GM21786 (cell line): ENCODE data around the gene TAF3.

Source experiments
- ATAC-seq: cut with Tn5 transposase; IDR thresholded peaks from one replicate; pipeline ENCODE4 v1.9.1; 2021; ENCODE audit not compliant: unreplicated experiment

TAF3 gene

GRCh38 chr10:7928536-7928935 lies 110.2 kb downstream of the TAF3 start:
- ATAC-seq = no peak

DNA sequence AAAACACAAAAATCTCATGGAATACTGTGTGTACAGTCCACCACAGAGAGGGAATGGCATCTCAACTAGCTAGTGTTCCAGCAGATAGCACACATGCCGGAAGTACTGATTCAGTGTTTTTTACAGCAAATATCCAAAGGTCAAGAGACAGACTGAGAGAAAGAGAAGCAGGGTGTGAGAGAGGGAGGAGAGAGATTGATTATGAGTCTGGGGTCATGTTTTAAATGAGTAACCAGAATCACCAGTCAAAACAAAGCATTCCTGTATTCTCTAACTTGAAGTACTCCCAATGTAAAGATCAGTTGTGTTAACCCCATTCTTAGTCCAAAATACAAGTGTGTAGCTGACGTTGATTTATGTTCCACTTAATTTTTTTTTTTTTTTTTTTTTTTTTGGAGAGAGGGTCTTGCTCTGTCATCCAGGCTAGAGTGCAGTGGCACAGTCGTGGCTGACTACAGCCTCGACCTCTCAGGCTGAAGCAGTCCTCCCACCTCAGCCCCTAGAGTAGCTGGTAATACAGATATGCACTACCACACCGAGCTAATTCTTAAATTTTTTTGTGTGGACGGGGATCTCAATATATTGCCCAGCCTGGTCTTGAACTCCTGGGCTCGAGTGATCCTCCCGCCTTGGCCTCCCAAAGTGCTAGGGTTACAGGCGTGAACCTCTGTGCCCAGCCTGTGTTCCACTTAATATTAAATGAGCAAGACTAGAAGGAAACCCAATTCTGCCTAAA lies 114.2 kb downstream of the TAF3 start:
- no peak for ATAC-seq

- ATAC-seq = no peak
These were observed 115.0 kb downstream of the TAF3 start for GRCh38 chr10:7933262-7933661.

DNA sequence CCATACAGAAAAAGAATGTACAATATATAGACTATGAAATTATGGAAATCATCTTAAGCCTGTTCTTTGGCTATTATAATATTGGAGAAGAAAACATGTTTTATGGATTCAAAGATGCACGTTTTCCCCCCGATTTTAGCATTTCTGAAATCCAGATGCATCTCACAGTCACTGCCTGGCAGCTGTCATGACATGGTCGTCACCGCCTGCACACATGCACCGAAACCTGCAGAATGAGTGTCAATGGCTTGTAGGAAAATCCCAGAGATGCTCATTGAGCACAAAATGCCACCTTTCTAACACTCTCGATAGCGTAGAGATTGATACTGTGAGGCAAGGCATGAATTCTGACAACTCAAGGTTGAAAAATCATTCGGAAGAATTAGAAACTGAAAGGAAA lies 115.5 kb downstream of the TAF3 start:
- ATAC-seq = no peak

GRCh38 chr10:7937315-7937945 lies 119.1 kb downstream of the TAF3 start:
- ATAC-seq = no peak

GRCh38 chr10:7941576-7941975 lies 123.3 kb downstream of the TAF3 start:
- ATAC-seq = no peak

DNA sequence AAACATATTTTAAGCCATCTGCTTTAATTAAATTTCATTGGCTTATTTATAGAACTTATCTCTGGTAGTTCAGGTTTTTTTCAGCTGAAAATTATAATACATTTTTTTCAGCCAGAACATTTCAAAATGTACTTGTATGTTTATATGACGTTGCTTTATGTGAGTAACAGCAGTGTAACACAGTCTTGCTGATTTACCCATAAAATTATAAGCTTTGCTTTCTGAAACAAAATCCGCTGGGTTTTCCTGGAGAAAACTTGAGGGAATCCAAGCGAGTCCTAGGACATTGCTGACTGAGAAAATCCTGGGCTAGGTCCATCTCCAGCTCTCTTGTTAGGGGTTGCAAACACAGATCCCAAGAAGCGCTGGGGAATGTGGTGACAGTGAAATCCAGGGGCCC lies 124.0 kb downstream of the TAF3 start:
- no peak for ATAC-seq

GRCh38 chr10:7942859-7943258 lies 124.6 kb downstream of the TAF3 start:
- no peak for ATAC-seq

GRCh38 chr10:7944215-7944480 lies 125.8 kb downstream of the TAF3 start:
- ATAC-seq = no peak

DNA sequence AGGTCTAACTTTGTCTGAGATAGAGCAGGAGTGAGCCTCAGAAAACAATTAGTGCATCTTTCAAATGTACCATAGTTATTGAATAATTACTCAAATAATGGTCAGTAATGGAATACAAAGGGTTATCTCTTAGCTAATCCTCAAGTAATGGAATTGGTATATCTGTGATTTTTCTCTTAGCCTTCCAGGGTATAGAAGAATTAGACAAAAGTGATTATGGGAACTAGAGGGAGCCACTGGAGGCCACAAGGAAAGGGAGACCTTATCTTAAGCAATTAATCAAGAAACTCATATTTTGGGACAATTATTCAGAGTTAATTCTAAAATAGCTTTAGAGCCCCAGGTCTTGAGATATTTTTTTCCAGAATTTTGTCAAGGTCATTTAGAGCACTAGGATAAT lies 126.2 kb downstream of the TAF3 start:
- no peak for ATAC-seq

- ATAC-seq = no peak
These were observed 126.7 kb downstream of the TAF3 start for GRCh38 chr10:7945034-7945433.

DNA sequence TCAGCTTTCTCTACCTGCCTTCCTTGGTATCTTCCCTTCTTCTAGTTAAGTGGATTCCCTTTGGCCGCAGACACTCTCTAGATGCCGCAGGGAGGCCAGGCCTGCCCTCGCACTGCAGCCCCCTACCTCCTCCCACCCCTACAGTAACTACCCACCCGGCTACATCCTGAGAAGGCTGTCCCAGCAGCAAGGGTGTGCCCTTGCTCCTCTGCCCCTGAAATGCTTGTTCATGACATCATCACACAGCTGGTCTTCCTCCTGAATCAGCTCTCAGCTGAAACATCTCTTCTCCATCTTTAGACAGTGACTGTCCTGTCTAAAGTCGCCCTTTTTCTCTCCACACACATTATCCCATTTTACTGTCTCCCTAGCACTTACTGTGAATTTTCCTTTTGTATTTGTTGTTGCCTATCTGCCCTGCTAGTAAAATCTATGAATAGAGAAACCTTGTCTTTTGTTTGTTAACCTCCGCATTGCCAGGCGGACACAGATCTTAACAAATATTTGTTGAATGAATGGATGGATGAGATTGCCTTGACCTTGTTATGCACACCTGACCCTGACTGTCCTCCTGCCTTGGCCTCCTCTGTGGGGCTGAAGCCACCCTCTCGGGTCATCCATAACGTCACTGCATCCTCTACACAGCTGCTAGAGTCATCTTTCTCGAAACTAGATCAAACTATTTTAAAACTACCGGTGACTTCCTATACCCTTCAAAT lies 127.3 kb downstream of the TAF3 start:
- no peak for ATAC-seq

DNA sequence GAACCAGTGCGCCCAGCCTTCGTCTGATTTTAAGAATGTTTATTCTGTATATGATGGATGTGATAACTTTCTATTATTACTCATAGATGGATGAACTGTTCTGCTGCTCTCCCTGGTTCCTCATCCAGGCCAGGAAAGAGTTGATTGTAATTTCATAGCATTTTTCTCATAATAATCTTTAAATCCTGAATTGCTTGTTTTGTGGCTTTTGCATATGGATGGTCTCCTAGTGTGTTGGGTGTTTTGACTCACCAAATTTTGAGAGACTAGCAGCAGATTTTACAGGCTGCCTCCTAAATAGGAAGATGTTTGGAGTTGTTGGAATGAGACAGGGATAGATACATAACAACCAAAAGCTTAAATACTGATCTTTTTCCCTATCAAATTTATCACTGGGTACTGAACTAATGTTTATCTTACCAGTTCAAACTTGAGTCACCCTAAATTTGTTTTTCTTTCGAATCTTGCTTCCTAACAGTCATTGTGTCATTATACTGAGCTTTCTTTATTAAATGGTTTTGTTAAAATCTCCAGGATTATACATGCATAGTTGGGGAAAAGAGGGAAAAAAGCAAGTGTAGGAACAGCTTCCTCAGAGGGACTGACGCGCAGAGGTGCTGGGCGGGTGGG lies 130.2 kb downstream of the TAF3 start:
- ATAC-seq = no peak

- ATAC-seq = no peak
These were observed 132.9 kb downstream of the TAF3 start for GRCh38 chr10:7950981-7951847.

DNA sequence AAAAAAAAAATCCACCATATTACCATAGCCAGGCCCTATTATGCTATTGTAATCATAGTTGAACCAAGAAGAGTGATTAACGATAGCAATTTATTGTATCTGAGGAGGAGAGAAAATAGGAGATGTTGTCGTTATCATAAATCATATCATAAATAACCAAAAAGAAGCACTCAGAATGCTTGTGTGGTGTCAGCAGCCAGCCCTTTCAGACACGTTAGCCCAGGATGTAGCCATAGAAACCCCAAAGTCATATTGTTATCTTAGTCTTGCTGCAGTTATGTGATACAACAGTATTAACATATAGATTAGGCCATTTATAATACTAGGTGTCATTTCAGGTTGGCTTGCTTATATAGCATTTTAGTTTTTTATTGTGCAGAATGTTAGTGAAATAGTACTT lies 134.0 kb downstream of the TAF3 start:
- ATAC-seq = no peak

- ATAC-seq = no peak
These were observed 135.1 kb downstream of the TAF3 start for GRCh38 chr10:7953447-7953846.

- ATAC-seq = no peak
These were observed 137.1 kb downstream of the TAF3 start for GRCh38 chr10:7955446-7955845.

DNA sequence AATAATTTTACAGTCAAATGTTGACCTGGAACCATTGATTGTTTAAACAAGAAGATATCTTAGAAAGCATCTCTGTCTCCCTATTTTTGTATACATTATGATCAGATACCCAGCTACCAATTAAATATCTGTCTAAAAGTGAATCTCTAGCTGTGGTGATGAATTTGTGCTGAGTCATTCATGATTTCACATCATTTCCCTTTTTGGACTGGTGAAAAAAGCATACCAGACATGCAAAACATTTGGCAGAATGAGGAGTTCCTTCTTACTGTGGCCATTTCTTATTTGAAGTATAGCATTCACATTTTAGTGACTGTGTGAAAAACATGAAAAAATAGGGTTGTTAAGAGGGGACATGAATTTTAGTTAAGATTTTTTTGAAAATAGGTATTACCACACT lies 138.2 kb downstream of the TAF3 start:
- ATAC-seq = peak; percentile 82

GRCh38 chr10:7957591-7957990 lies 139.3 kb downstream of the TAF3 start:
- no peak for ATAC-seq

DNA sequence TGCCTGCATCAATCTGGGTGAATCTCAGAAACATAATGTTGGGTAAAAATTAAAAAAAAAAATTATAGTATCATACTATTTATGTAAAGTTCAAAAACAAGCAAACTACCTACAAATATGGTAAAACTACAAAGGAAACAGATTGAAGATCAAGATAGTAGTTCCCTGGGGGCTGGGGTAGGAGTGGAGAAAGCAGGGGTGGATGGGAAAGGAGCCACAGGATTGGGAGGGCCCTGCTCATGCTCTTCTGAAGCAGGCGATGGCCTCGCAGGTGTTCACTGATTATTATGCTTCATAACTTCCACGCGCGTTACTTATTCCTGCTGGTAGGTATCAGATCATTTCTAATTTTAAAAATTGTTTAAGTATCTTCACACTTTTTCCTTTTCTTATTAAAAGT lies 140.1 kb downstream of the TAF3 start:
- ATAC-seq = no peak

DNA sequence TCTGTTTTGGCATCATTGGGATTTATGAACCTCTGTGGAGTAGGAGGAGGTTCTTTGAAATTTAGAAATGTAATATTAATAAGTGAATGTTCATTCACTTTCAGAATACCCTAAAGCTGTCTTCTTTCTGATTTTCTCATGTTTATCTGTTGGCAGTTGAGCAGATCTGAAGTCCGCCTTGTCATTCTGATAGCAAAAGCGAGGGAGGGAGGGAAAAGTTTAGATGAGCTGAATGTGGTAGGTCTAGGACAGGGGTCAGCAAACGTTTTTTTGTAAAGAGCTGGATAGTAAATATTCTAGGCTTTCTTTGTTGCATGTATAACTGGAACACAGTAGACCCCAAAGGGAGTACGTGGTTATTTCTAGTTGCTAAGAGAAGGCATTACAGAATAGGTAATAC lies 141.8 kb downstream of the TAF3 start:
- ATAC-seq = no peak
